Anterior cingulate cortex (tissue), 58 donors: ENCODE data around the gene ETF1.
"Not testable (repeated sequence)": the region's sequence is repeated elsewhere in the genome, so short reads cannot be mapped to it uniquely, and the experiment has no call there.

Experiments
- DNase-seq, 58 donors: peaks; one replicate each; lab custom pipeline; 2025; lab: John Stamatoyannopoulos, UW

The ETF1 gene

GRCh38 chr5:138533973-138534941, 8.8 kb downstream of the ETF1 start:
- DNase-seq, result no peak

- DNase-seq, result no peak
Observed at GRCh38 chr5:138529812-138530211, 13.2 kb downstream of the ETF1 start.

GRCh38 chr5:138528744-138529469, 14.1 kb downstream of the ETF1 start:
- DNase-seq, result no peak

- DNase-seq, result no peak
Observed at GRCh38 chr5:138528208-138528607, 14.8 kb downstream of the ETF1 start.

DNA sequence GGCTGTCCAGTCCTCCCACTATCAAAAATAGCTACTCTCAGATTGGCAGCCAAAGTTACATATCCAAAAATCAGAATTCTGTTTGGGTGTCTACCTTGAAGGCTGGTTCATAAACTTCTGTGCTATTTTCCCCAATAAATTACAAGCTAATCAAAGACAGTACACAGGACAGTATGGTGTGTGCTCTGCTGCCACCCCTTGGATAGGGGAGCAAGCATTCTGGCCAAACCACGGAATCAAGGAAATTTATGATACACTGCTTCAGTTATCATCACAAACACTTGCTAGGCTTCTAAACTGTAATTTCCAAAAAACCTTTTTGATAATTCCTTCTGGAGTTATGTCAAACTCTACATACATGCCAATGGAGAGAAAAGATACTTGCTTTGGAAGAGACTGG, 15.9 kb downstream of the ETF1 start:
- no peak for DNase-seq

DNA sequence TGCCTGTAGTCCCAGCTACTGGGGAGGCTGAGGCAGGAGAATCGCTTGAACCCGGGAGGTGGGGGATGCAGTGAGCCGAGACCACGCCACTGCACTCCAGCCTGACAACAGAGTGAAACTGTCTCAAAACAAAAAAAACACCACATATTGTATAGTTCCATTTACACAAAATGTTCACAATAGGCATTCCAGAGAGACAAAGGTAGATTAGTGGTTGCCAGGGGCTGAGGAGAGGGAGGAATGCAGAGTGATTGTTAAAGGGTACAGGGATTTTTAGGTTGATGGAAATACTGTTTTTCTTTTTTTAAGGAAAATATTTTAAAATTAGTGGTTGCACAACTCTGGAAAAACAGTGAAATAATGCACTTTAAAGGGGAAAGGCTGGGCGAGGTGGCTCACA, 19.6 kb downstream of the ETF1 start:
- no peak for DNase-seq

DNA sequence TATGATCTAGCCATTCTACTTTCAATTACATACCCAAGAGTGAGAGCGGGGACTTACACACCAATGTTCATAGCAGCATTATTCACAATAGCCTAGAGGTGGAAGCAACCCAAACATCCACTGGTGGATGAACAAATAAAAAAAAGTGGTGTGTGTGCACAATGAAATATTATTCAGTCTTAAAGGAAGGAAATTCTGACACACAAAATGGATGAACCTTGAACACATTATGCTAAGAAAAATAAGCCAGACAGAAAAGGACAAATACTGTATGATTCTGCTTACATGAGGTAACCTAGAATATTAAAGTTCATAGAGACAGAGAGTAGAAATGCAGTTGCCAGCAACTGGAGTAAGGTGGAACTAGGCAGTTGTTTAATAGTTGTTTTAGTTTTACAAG, 22.1 kb downstream of the ETF1 start:
- DNase-seq, result no peak

DNA sequence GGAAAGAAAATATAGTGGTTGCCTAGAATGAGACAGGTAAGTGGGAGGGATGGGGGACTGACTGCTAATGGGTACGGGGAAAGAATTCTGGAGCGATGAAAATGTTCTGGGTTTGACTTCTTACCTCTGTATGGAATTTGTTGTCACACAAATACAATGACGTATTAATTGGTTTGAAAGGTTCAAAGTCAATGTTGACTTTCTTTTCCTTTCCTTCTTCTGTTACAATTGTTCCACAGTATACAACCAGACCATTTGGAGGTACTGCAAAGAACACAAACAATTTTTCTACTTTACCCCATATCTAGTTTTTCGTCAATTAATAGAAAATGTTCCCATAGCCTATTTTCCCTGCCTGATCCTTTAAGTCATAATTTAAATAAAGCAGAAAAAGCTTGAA, 25.6 kb downstream of the ETF1 start:
- no peak for DNase-seq

DNA sequence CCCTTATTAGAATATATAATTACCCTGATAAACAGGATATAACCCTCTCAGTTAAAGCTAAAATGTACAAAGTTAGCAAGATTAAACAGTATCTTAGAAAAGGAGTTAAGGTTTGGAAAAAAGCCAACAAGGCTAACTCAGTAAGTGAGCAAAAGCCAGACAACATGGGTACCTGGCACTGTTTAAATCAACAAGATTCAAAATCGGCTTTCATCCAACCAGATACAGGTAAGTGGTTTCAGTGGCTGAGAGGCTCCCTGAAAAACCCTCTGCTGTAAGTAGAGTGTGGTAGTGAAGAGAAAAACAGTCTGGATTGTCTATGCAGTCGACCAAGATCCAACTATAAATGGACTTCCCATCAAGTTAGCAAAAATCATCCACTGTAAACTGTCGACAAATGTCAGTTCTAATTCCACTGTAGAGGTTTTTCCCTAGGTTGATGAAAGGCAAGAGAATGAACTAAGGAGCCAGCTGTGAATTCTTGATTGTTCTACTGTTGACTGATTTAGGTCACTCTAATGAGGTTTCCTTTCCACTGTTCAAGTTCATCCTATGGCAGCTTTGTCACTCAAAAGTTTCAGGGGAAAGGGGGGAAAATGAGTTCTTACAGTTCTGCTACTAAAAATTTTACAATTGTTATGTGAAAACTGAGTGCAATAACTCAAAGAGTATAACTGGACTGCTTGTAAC, 27.3 kb downstream of the ETF1 start:
- no peak for DNase-seq

DNA sequence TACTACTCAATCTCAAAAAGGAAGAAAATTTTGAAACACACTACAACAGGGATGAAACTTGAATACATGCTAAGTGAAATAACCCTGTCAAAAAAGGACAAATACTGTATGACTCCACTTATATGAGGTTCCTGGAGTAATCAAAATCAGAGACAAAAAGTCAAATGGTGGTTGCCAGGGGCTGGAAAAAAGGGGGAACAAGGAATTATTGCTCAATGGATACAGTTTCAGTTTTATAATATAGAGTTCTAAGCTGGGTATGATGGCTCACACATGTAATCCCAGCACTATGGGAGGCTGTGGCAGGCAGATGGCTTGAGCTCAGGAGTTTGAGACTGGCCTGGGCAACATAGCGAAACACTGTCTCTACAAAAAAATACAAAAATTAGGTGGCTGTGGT, 29.0 kb downstream of the ETF1 start:
- no peak for DNase-seq

GRCh38 chr5:138508958-138509357, 34.1 kb downstream of the ETF1 start:
- no peak for DNase-seq

DNA sequence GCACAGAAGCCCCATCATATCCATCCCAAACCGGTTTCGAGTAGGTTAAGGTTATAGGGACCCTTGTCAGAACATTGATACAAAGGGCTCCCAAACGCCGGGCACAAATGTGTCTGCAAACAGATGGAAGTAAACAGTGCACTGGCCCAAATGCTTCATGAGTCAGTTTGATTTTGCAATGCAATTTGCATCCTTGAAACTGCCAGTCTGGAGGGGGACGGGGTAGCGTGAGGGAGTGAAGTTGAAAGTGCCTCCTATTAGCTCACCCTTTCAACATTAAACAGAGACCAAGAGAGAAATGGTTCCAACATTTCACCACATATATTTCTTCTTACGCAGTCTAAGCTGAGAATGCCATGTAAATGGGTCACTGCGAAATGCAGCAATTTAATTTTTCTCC, 35.6 kb downstream of the ETF1 start:
- not testable (repeated sequence) for DNase-seq

DNA sequence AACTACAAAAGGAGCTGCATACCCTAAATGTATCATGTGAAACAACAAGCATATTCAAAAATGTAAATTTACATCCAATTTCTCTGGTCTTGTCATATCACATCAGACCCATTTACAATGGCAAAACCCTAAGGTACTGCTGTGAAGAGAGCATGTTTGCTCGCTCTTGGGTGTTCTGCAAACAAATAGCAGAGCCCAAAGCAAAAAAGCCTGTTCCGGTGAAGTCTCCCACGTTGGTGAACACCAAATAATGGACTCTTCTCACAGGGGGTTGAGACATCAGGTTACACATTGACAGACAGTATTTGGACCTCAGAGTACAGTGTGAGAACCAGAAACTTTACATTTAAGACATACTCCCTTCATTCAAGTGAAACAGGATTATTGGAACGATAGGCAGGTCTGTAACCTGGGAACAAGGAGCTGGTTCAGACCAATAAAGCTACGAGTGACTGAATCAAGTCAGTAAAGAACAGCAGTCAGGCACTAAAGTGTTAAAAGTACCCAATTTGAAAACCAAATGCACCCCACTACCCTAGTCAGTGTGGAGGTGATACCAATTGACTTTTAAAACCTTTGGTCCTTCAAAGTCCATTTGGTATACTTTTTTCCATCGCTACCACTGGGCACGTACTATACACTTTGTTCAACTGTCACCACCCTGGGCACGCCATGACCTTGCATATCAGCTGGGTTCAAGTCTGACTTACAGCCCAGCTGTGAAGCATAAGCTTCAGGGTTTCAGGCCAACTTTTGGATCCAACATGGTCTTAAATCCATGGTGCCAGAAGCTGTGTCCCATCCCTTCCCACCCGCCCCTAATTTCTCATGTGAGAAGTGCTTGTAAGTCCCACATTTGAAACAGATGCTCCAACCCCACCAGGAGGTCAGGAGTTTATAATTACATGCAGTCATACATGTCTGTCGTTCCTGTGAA, 36.4 kb downstream of the ETF1 start:
- no peak for DNase-seq

- peak in 27 of 58 donors; percentile 6 to 70 (median 20) for DNase-seq
Observed at GRCh38 chr5:138504799-138505198, 38.2 kb downstream of the ETF1 start.

DNA sequence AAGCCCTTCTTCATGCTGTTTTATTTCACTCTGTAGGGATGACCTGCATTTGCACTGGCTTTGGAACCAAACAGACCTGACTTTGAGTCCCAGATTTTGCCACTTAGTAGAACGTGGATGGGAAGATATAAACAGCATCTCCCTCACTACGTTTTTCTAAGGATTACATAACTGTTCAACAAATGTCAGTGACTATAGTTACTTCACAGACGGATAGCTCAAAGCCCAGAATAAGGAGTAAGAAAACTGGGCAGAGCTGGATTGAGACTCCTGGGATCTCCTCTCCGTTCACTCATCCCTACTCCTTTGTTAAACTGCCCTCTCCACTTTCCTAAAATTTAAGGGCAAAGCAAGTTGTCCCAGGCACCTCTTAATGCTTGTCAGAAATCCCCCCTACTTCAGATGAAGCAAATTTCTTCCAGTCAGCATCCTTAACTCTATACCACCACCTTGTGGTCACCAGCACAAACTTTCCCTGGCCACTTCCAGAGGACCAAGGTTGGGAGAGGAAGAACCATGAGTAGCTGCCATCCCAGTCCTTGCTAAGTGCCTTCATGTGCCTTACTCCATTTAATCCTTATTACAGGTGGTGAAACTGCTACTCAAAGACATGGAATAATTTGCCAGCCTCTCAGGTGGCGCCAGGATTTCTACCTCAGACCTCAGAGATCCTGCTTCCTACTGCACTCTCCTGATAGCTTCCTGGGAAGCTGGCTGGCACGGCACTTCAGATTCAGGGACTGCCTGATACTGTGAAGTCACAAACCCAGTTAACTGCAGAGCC, 39.4 kb downstream of the ETF1 start:
- peak in 31 of 58 donors; percentile 6 to 66 (median 26) for DNase-seq

- DNase-seq, result no peak
Observed at GRCh38 chr5:138502521-138502920, 40.5 kb downstream of the ETF1 start.

DNA sequence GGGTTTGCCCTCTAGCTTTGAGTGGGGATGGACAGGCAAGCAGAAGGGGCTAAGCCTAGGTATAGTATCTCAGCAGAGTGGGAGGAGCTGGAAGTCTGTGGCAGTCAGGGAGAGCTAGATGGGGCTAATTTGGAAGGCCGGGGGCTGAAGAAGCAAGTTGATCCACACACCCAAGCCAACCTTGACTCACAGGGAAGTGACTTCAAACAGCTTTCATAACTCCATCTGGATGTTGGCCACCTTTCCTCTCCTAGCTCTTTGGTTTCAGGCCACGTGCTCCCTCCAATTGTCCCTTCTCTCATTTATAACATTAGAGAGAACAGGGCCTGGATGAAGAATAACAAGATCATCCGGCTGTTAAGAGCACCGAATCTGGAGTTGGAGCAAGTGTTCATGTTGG, 40.9 kb downstream of the ETF1 start:
- peak in 2 of 58 donors; percentile 13 to 19 for DNase-seq

DNA sequence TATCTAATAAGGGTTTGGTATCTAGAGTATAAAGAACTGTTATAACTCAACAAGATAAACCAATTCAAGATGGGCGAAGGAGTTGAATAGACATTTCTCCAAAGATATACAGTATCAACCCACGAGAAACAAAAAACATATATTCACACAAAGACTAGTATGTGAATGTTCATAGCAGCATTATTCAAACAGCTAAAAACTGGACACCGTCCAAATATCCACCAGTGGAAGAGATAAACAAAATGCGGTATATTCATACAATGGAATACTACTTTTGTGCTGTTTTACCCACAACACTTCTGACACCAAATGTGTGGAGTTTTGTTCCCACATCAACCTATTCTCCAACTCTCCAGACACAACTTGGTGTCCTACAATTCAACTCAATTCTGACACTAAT, 44.7 kb downstream of the ETF1 start:
- DNase-seq, result no peak

DNA sequence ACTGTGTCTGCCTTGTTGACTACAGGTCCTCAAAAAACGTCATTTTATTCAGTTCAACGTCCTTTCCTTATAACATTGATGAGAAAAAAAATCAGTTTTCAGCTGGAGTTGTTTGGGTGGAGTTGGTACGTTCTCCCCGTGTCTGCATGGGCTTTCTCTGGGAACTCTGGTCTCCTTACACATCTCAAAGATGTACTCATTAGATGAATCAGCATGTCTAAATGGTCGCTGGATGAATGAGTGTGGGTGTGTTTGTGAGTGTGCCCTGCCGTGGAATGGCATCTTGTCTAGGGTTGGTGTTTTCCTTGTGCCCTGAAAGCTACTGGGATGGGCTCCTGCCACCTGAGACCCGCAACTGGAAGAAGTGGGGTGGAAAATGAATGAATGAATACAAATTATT, 47.7 kb downstream of the ETF1 start:
- DNase-seq, result no peak
